ENCODE measurements around the gene CASP5. TPM values are rescaled to one million over a fixed set of nuclear protein-coding genes. Genes with fewer than 3 reads are reported as not detected.
A peak's percentile ranks its signal among the peaks of the same experiment; 100 is the strongest.
"Not testable (repeated sequence)": the region's sequence is repeated elsewhere in the genome, so short reads cannot be mapped to it uniquely, and the experiment has no call there.

The CASP5 gene
- total RNA-seq (1 to 10 TPM in 1 of 2 donors, under 1 TPM in 1; 0.50 to 3.3 TPM), polyA plus RNA-seq (ENCODE audit: insufficient read length in 6 of 6) (under 1 TPM in 4 of 6 donors, not detected in 2; 0.13 to 0.31 (median 0.21) TPM)
- long read RNA-seq, donor 1: 0 reads
- long read RNA-seq, donor 2: 0 reads
- long read RNA-seq, donor 3: 0 reads
- long read RNA-seq, donor 4: 0 reads
- long read RNA-seq, donor 5: 0 reads
- long read RNA-seq, donor 6: 0 reads
- long read RNA-seq, donor 7: 0 reads
- long read RNA-seq, donor 8: 0 reads
- long read RNA-seq, donor 9: 0 reads
- long read RNA-seq, donor 10: 0 reads
- long read RNA-seq, donor 11, partial matches to known transcripts: 0 of 1 reads
- long read RNA-seq, donor 11, other reads (novel, unspliced or antisense): 0 of 1 reads
- long read RNA-seq, donor 12: 0 reads

DNA sequence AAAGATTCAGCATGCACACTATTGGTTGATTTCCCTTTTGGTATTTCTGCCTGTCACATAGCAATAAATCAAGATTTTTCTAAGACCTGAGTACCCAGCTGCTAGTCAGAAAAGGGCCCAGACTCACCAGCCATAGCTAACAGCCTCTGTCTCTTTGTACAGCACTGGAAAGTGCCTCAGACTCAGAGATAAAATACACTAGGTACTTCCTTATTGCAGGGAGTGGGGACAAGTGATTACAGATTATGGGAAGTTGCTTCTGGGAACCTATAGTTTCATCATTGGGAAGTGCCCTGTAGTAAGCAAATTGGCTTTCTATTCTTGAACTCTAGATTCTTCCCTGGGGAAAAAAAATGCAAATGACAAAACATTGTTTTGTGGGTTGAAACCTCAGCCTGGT lies at the start of gene CASP5:
Gene CASP5 (minus strand): TSS at position 166 of the 400 bp plus-strand sequence. CDS start 32 bp downstream, at position 134.
- ATAC-seq (peak; percentile 60), DNase-seq (no peak)
- no peak for TF ChIP-seq CTCF (IDR thresholded peaks at IDR 0.05)
- Histone ChIP-seq H3K9me3 (peaks cover 0 to 3% of the 10 kb centered on the region in 2 donors), H3K36me3 (peaks cover 0 to 39% of the 10 kb centered on the region in 2 donors), H3K4me1 (peaks cover 0 to 21% of the 10 kb centered on the region in 2 donors), H3K4me3 (peak within 1 kb of the TSS in 1 of 2 donors; percentile 11), H3K27me3 (no peaks in the 10 kb centered on the region), H3K27ac (peak within 1 kb of the TSS in 1 of 2 donors; percentile 69)
- intact Hi-C loops (cut with DNase I): no loop called here

DNA sequence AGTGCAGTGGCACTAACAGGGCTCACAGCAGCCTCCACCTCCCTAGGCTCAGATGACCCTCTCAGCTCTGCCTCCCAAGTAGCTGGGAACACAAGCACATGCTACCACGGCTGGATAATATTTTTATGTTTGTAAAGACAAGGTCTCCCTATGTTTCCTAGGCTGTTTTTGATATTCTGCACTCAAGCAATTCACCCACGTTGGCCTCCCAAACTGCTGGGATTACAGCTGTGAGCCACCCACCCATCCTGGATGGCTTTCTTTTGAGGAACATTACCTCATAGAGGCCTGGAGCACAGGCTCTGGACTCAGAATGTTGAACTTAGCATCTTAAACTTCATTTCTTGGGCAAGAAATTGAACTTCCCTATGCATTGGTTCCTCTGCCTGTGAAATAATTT lies 49.1 kb upstream of the CASP5 start:
- H3K4me1 ChIP-seq; DNase-seq; ATAC-seq; intact Hi-C loops (cut with DNase I); H3K9me3 ChIP-seq; H3K27me3 ChIP-seq; H3K36me3 ChIP-seq; H3K4me3 ChIP-seq; H3K27ac ChIP-seq: not testable (repeated sequence)

GRCh38 chr11:105071089-105071732 lies 48.2 kb upstream of the CASP5 start:
- Histone ChIP-seq H3K4me1 (peaks cover 0 to 6% of the 10 kb centered on the region in 2 donors), H3K9me3 (no peaks in the 10 kb centered on the region), H3K27ac (no peak overlapping the region), H3K4me3 (no peak overlapping the region), H3K27me3 (no peaks in the 10 kb centered on the region), H3K36me3 (no peaks in the 10 kb centered on the region)
- TF ChIP-seq CTCF (IDR thresholded peaks at IDR 0.05): no peak
- no peak for DNase-seq
- intact Hi-C loops (cut with DNase I): no loop called here
- peak; percentile 19 for ATAC-seq

DNA sequence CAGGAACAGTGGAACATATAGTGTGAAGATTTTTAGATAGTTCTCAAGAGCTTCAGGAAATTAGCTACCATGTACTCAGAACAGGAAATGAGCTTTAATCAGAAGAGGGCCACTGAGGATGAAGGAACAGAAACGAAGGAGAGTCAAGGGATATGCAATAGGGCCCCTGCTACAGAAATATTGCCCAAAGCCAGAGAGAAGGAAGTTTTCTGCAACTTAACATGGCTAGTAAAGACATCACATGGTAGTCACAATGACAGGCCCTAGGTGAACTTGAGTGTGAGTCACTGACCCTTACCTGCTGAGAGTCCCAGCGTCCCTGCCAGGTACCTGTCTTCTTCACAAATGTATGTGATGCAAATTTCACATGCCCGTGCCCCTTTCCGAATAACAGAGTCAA lies 47.3 kb upstream of the CASP5 start:
- no peak overlapping the region for H3K4me3 ChIP-seq
- no peak overlapping the region for H3K27ac ChIP-seq
- ATAC-seq (no peak), DNase-seq (no peak)
- TF ChIP-seq CTCF (IDR thresholded peaks at IDR 0.05): no peak
- peaks cover 0 to 6% of the 10 kb centered on the region in 2 donors for H3K4me1 ChIP-seq
- no peaks in the 10 kb centered on the region for H3K9me3 ChIP-seq
- H3K27me3 ChIP-seq: no peaks in the 10 kb centered on the region
- H3K36me3 ChIP-seq: no peaks in the 10 kb centered on the region
- intact Hi-C loops (cut with DNase I): no loop called here

DNA sequence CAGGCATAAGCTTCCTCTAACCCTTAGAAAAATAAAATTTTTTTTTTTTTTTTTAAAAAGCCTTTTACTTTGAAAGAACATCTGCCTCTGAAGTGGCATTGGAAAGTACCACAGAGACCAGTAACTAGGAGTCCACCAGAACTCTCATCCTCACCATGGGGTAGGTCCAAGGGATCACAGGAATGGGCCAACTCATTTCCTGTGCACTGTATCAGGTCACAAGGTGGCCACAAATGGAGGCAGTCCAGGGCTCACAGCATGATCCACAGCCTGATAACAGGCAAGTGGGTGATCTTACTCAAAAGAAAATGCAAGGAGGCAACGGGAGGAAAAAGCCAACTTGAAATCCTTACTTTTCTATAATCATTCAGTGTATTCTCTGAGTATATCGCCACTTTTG lies 46.8 kb upstream of the CASP5 start:
- intact Hi-C loops (cut with DNase I); H3K4me1 ChIP-seq; DNase-seq; H3K36me3 ChIP-seq; ATAC-seq; H3K9me3 ChIP-seq; H3K4me3 ChIP-seq; H3K27me3 ChIP-seq; H3K27ac ChIP-seq: not testable (repeated sequence)

DNA sequence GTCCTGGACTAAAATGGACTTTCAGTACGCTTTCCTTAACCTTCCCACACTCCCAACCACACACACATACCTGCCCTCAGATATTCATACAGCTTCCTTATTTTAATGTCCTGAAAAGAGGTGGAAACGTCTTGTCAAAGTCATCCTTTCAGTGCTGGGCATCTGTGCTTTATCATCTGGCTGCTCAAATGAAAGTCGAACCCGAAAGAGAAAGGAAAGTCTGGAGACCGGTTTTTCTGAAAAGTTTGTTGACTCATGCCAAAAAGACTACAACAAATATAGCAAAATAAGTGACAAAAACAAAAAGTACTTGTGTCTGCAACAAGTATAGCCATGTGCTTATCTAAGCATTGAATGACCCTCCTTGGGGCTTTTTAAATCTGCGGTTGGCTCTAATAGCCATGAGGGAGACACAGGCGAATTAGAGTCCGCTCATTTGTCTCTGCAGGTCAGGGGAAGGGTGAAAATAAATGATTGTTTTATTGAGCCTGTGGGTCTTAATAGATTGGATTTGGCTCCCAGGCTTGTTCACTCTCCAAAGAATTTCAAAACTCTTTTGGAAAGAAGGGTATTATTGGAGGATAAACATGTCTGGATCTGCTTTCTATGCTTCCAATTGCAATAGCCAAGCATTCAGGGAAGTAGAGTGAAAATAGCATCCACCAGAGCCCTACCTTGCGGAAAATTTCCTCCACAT lies 40.4 kb upstream of the CASP5 start:
- ATAC-seq; H3K9me3 ChIP-seq; H3K27me3 ChIP-seq; H3K4me1 ChIP-seq; H3K36me3 ChIP-seq; H3K27ac ChIP-seq; intact Hi-C loops (cut with DNase I); H3K4me3 ChIP-seq: not testable (repeated sequence)
- DNase-seq: peak in 1 of 4 donors; percentile 11

Measured in left lung (tissue), 14 donors.